22Rv1 (cell line): ENCODE measurements around the gene EYA2.

Experiments used
- H3K27ac ChIP-seq: fragments of 450-650 bp; 2 replicates; pipeline ENCODE4 v1.5.1; 2017
- ZFX ChIP-seq: fragments of 450-650 bp; IDR thresholded peaks from 2 replicates; pipeline ENCODE4 v1.6.1; 2017; ENCODE audit warnings: antibody characterized with exemption, borderline replicate concordance
- TF ChIP-seq, protein P1 (sequence below): fragments of 450-650 bp; IDR thresholded peaks from 2 replicates; pipeline ENCODE4 v1.5.1; 2017; ENCODE audit warnings: mild to moderate bottlenecking

The EYA2 gene

GRCh38 chr20:47035026-47035590 is 140.5 kb downstream of the EYA2 start:
- H3K27ac ChIP-seq = no peak overlapping the region
- TF ChIP-seq ZFX = no peak
- TF ChIP-seq, protein P1, sequence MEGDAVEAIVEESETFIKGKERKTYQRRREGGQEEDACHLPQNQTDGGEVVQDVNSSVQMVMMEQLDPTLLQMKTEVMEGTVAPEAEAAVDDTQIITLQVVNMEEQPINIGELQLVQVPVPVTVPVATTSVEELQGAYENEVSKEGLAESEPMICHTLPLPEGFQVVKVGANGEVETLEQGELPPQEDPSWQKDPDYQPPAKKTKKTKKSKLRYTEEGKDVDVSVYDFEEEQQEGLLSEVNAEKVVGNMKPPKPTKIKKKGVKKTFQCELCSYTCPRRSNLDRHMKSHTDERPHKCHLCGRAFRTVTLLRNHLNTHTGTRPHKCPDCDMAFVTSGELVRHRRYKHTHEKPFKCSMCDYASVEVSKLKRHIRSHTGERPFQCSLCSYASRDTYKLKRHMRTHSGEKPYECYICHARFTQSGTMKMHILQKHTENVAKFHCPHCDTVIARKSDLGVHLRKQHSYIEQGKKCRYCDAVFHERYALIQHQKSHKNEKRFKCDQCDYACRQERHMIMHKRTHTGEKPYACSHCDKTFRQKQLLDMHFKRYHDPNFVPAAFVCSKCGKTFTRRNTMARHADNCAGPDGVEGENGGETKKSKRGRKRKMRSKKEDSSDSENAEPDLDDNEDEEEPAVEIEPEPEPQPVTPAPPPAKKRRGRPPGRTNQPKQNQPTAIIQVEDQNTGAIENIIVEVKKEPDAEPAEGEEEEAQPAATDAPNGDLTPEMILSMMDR = no peak

DNA sequence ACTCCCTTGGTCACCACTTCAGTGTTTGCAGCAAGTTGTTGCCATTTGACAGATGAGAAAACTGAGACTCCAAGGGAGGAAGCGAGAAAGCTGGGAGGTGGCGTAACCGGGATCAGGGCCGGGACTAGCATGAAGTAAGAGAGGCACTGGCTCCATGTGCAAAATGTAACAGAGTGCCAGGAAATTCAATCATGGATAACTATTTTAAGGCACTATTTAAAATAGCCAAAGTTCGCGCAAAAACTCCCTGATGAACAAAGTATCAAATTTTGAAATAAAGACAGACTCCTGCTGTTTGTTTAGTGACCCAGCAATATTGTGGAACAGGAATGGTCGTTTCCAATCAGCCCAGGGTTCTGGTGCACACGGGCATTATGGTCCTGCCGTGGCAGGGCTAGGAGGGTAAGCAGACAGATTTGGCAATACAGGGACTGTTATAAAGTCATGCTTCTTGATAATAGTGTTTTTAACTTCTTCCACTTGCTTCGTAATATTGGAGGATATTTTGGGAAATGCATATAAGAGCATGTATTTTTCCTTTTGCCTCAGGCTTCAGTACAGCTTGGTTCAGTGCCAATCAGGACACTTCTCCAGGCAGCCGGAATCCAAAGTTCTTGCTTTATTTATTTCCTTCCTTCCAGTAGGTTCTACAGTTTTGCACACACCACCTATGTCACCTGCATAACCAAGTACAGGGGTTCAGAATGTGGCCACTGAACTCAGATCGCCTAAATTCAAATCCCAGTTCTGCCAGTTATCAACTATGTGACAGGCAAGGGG is 141.6 kb downstream of the EYA2 start:
- no peak for TF ChIP-seq ZFX
- TF ChIP-seq, protein P1 = no peak
- H3K27ac ChIP-seq = no peak overlapping the region

GRCh38 chr20:47038566-47039560 is 144.2 kb downstream of the EYA2 start:
- no peak overlapping the region for H3K27ac ChIP-seq

DNA sequence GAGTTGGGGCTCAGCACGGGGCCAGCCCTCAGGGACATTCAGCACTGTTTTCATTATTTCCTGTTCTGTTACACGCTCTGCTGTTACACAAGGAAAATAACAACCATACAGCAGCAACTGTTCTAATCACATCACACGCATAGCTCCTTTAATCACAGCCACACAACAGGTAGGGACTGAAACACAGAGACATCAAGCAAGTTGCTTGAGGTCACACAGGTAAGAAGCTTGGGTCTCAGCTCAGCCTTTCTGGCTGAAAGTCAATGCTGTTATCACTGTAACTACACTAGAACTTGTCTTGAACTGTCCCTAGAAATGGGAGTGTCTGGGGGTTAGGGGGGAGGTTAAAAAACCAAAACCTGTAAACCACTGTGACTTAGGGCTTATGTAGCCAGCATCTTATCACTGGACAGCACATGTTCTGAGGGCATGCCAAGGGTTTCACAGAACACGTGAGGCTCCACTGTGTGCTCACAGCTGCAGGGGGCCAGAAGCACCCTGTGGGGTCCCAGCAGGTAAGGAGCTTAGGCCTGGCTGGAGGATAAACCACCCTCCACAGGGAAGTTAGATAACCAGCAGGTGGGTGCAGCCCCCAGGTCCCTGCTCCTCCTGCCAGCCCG is 146.0 kb downstream of the EYA2 start:
- TF ChIP-seq, protein P1 = no peak
- TF ChIP-seq ZFX = no peak
- H3K27ac ChIP-seq = no peak overlapping the region

More at GRCh38 chr20:47038566-47039560, 144.2 kb downstream of the EYA2 start:
- no peak for TF ChIP-seq ZFX
- TF ChIP-seq, protein P1 = no peak

DNA sequence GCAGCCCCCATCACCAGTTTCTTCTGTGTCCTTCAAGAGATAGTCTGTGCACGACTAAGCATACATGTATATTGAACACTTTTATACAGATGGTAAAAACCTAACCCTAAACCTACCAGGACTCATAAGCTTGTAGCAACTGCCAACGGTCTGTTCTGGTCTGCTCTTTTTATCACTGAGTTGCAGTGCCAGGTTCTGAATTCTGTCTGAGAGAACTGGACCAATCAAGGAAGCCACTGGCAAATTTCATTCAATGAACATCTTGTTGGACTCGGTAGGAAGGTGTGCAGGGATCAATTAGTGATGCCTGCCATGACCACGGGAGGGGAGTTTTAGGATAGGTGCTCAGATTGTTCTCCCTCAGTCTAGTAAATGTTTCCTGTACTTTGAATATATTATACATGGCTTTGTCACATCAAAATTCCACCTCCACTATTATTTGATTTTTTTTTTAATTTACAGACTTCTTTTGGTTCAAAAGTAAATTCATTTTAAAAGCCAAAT is 146.8 kb downstream of the EYA2 start:
- TF ChIP-seq ZFX = no peak
- TF ChIP-seq, protein P1 = no peak
- H3K27ac ChIP-seq = no peak overlapping the region

- H3K27ac ChIP-seq = no peak overlapping the region
- TF ChIP-seq, protein P1 = no peak
- no peak for TF ChIP-seq ZFX
These were observed 147.8 kb downstream of the EYA2 start for GRCh38 chr20:47042464-47042863.
